ENCODE measurements around the gene KSR2.

KSR2 gene

DNA sequence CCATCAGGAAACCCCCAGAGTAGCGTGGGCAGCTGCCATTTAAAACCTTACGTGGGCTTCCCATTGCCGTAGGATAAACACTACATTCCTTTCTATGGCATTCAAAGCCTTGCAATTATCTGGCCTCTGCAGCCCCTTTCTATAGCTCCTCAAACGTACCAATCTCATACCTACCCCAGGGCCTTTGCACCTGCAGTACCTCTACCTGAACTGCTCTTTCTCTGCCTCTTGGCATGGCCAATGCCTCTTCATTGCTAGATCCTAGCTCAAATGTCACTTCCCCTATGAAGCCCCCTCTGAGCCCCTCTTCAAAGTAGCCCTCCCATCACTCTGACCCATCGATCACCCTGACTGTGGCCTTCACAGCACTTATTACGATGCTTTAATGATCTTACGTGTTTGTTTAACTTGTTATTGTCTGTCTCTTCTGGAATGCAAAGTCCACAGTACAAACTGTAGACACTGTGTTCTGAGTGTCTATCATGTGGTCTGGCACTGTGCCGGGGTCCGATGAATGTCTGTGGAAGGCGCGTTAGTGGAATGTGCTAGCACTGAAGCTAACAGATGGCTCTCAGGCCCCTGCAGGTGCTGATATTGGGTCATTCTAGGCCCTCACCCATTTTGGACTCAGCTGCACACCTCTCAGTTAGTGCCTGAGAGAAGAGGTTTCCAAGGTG lies 450.1 kb downstream of the KSR2 start:
- DNase-seq = peak; percentile 2

DNA sequence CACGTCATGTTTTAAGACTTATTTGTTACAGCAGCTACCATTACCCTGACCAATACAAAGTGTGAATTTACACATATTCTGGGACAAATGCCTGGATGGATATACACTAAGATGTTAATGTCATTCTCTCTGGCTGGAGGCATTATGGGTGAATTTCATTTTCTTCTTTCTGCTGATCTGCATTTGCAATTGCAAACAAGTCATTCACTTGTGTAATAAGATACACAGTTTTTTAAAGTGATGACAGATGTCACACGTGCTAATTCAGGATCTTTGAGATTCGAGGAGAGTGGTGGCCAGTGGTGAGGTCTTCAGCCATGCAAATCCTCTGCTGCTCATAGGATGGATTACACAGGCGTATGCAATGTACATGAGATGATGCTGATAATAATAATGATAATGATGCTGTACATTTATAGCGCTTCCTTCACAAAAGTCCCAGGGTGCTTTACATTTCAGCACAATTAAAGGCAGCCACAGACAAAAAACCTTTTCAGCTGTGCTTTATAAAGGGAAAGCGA lies 451.5 kb downstream of the KSR2 start:
- no peak for DNase-seq

- no peak for DNase-seq
Measured at GRCh38 chr12:117516034-117516433, 452.8 kb downstream of the KSR2 start.

- no peak for DNase-seq
Measured at GRCh38 chr12:117514016-117514415, 454.8 kb downstream of the KSR2 start.

GRCh38 chr12:117513353-117513752 lies 455.4 kb downstream of the KSR2 start:
- no peak for DNase-seq

GRCh38 chr12:117508468-117508867 lies 460.3 kb downstream of the KSR2 start:
- DNase-seq = no peak

DNA sequence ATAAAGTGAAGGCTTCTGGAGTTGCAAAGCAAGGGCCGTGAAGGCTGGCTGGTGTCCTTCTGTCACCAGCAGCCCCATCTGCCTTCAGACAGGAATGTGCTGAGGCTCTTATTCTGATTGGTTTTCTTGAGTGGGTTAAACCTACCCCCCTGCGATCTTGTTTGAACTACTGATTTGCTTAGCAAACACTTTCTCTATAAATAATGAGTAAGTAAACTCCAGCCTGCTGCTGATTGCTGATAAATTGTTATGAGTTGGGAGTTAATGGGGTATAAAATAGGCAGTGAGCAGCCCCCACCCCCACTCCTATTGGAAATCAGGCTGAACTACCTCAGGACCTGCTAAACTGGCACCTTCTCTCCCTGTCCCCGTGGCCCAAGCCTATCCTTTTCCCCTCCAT lies 461.2 kb downstream of the KSR2 start:
- no peak for DNase-seq

- DNase-seq = no peak
Measured at GRCh38 chr12:117506333-117506732, 462.5 kb downstream of the KSR2 start.

DNA sequence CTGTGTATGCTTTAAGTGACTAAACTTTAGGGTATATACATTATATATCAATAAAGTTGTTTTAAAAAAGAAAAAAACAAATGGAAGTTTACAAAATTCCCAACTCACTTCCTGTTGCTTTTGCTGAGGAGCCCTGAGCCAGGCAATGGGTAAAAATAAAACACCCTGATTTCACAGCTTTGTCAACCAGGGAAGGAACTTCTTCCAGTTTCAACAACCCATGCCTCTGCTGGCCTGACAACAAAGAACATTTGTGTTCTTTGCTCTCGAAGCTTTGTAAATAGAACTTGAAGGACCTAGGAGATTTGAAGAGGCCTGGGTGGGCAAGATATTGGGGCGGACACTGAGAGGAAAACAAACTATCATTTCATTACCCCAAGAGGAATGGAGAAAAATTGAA lies 466.2 kb downstream of the KSR2 start:
- DNase-seq = no peak

DNA sequence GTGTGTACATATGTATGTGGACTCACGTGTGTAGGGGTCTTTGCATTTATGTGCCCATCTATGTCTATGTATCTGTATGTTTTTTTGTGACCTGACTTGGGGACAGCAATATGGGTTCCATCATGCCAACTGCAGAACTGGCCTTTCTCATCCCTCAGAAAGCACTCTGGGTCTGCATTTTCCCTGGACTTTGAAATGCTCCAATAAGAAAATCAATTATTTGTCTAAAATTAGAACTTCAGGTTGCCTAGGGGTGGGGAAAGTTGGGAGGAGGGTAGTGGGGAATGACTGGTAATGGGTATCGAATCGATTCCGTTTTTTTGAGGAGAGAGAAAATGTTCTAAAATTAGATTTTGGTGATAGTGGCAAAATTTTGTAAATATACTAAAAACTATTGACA lies 466.6 kb downstream of the KSR2 start:
- no peak for DNase-seq

- DNase-seq = no peak
Measured at GRCh38 chr12:117501076-117501869, 467.5 kb downstream of the KSR2 start.

DNA sequence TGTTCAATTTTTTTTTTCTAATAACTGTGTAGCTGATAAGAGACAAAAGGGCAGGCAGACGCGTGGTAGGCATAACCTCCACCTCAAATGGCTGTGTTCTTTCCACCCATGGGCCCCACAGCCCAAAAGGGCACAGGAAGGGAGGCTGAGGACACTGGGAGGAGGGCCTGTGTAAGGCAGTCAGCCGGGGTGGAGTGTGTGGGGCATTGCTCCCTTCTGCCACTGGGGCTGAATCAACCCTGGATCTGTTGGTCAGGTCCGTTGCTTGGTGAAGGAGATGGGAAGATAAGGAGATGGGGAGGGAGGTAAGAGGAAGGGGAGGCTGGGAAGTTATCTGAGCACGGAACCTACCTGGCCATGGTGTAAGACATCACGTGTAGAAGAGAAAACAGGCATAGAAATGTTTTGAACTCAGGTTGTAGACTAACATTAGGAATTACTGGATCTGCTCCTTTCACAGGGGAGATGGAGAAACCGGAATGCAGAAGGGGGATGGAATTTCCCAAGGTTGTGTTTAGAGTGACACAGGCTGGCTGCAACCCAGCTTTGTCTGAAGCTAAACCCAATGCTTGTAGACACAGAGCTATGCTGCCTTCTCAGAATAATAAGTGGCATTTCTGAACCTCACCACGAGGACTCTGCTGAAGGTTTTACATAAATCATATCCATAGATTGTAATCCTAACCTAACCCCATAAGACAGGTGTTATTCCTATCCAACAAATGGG lies 468.9 kb downstream of the KSR2 start:
- no peak for DNase-seq

DNA sequence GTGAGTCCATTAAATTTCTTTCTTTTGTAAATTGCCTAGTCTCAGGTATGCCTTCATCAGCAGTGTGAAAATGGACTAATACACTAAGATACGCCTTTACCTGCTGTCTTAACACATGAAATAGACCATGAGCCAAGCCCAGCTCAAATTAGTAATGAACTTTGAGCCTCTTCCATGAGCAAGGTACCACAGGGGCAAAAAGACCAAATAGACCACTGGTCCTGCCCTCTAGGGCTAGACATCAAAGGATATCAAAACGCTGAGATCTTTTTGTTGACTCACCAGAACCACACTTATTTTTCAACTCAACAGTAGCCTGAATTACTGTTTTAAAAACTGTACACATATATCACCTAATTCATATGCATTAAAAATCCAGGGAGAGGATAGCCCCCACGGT lies 469.9 kb downstream of the KSR2 start:
- DNase-seq = no peak

DNA sequence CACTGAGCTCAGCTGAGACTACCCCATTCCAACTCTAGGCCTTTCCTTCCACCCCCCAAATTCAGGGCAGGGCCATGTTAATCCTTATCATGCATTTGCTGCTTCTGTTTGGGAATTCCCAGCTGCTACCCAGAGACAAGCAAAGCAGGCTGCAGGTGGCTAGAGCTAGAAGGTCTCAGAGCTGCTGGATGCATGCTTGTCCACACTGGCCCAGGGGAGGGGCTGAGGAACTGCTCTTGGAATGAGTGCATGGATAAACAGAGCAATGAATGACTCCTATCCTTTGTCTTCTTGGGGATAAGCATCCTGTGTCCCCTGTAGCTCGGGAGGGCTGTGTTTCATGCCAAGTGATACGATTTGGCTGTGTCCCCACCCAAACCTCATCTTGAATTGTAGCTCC lies 470.5 kb downstream of the KSR2 start:
- no peak for DNase-seq

GRCh38 chr12:117497407-117497806 lies 471.4 kb downstream of the KSR2 start:
- DNase-seq = no peak

DNA sequence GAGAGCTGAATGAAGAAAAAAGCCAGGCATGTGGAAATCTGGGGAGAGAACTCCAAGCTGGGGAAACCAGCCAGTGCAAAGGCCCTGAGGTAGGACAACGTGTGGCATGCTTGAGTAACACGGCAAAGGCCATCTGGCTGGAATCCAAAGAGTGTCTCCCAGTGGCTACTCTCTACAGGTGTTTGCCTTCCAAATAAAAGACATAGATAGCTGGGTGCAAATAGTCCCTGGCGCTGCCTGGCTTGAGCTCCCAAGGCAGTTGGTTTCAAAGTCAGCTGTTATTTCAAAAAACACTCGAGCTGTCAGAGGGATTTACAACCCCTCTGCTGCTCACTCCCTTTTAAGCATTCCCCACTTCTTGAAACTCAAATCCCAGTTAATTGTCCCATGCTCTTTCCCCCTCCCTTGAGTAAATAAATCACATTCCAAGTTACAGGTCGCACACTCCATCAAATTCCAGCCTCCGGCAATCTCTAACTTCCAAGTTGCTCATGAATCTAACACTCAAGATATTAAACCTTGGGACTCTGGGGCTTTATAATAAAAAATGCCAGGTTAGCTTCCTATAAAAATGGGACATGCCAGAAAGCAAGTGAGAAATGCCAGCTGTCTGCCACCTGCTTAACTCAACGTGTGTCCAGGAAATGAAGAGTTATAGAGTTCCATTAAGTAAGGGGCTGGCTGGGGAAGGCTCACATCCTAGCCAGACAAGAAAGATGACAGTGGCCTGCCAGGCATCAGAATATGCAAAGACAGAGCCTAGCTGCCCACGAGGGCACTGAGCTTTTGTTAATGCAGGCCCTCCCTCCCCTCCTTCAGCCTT lies 473.7 kb downstream of the KSR2 start:
- DNase-seq = no peak

DNA sequence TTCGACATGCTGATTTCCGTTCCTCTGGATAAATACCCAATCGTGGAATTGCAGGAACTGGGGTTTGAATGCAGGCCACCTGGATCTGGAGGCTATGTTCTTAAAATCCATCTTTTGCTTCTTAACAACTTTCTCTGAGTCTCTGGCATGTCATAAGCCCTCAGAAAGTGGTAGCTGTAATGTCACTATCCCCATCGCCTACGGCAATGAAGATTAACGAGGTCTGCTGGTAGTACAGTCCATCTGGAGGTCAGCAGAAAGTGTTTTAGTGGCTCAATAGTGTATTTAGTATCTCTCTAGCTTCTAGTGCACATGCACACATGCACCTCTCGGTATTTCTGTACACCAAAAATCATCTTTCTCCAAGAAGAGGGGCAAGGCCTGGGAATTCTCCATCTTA lies 477.1 kb downstream of the KSR2 start:
- DNase-seq = no peak

DNA sequence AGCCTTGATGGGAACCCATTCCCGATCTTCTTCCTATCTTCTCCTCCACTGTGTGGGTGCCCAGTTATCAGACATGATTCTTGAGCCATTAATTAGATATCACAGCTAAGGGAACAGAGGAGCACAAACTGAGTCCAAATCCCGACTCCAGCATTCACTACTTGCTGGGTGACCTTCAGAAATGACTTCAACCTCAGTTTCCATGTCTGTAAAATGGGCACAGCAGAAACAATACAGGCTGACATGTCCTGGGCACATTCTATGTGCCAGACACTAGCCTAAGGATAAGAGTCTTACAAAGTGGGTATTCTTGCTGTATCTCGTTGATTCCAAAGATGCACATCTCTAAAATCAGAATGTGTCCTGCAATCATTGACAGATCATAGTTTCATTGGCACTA lies 478.7 kb downstream of the KSR2 start:
- DNase-seq = no peak

DNA sequence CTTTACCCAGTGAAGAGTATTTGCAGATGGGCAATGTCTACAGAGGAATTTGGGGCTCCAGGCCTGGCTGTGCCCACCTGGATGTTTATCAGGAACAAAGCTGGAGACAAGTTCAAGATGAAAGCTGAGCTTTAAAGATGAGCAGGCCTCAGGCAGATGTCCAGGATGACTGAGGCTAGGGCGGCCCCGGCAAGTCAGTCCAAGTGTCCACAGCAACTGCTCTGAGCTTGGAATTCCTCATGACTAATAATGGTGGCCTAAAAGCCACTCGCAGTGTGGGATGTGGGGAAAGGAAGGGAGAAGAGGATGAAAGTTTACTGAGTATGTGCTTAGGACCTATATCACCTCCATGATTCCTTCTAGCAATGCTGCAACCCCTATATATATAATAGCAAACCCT lies 479.1 kb downstream of the KSR2 start:
- DNase-seq = no peak

- peak; percentile 37 for DNase-seq
Measured at GRCh38 chr12:117486840-117487659, 481.7 kb downstream of the KSR2 start.

GRCh38 chr12:117485984-117486839 lies 482.6 kb downstream of the KSR2 start:
- DNase-seq = no peak

Data from fibroblast of skin of right quadriceps (primary cell).